Mucosa of descending colon (tissue), 3 donors: ENCODE results near the gene PSMB7. TPM values are rescaled to one million over a fixed set of nuclear protein-coding genes. Genes with fewer than 3 reads are reported as not detected.

Experiments used
- ATAC-seq: fragments of 200-7000 bp; cut with Tn5 transposase; one replicate; pipeline ENCODE4 v1.9.1; 2020; ENCODE audit warnings: mild to moderate bottlenecking, moderate library complexity
- DNase-seq, 3 donors: peaks; one replicate each; pipeline ENCODE4 v3.0.0-alpha.2; 2020
- H3K36me3 ChIP-seq: fragments of 200-600 bp; one replicate; pipeline ENCODE4 v1.8.0; 2021; ENCODE audit warnings: low read depth, mild to moderate bottlenecking
- H3K4me1 ChIP-seq: fragments of 200-600 bp; one replicate; pipeline ENCODE4 v1.8.0; 2021; ENCODE audit warnings: low read depth, mild to moderate bottlenecking
- H3K4me3 ChIP-seq: fragments of 200-600 bp; one replicate; pipeline ENCODE4 v1.8.0; 2021; ENCODE audit warnings: mild to moderate bottlenecking
- H3K9me3 ChIP-seq: fragments of 200-600 bp; one replicate; pipeline ENCODE4 v1.8.0; 2021; ENCODE audit warnings: mild to moderate bottlenecking
- intact Hi-C, 2 donors: fragments of 100-400 bp; cut with DNase I in 1 of 2; cut with micrococcal nuclease in 1 of 2; formaldehyde crosslinking; loops; one replicate each; pipeline versions ENCODE4 v1.11.0 to v1.11.1; 2022; cut with DNase I, micrococcal nuclease
- total RNA-seq, 3 donors: library from RNA; stranded (reverse); fragmentation: NEBNext Ultra II Directional in 2 of 3; extraction: Animal tissue kit (Norgen Biotek cat#: 25700) in 2 of 3; gene quantifications; one replicate each; pipeline versions ENCODE4 v1.2.1 to v1.2.4, GENCODE V29; 2021 to 2023
- TF ChIP-seq, protein P1 (sequence below): fragments of 200-600 bp; IDR thresholded peaks from one replicate; pipeline ENCODE4 v1.8.0; 2022; ENCODE audit warnings: antibody characterized with exemption, mild to moderate bottlenecking
- donor health status: DM: no; HTN: no; CAD: no; lungs with moderate emphysema.
- donor health status: DM: no; HTN: no; CAD: no.
- donor health status: DM: no; HTN: yes; CAD: no.

Gene PSMB7
- total RNA-seq, 3 donors from 2014 or later, result 83.6 to 120 (median 92.3) TPM

DNA sequence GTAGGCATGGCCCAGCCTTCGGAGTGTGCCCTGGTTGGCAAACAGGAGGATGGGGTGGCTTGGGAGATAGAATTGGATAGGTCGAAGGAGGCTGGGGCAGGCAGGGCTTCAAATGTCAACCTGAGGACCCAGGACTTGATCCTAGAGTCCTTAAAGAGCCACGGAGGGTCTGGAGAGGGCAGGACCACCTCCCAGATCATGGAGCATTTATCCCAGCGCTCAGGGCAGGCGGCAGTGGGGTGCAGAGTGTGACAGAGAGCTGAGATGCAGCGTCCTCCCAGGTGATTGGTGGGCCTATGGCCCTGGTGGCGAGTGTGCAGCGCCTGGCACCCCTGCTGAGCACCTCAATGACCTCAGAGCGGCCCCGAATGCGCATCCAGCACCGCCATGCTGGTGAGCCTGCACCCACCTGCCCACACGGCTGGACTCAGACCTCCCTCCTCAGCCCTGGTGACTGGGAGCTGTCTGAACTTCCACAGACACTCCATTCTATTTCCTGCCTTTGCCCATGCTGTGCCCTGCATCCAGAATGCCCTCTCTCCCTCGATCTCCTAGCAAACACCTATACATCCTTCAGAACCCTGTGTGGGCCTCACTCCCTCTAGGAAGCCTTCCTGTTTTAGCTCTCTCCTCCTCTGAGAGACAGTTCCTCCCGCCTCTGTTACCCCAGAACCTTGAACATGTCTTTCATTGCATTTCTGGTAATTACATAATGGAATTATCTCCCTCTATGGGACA lies 41.3 kb upstream of the PSMB7 start:
- ATAC-seq (no peak), DNase-seq (peak in 1 of 3 donors; percentile 22)
- intact Hi-C loops, result no loop called here
- no peaks in the 10 kb centered on the region for H3K36me3 ChIP-seq
- no peaks in the 10 kb centered on the region for H3K9me3 ChIP-seq
- TF ChIP-seq, protein P1, sequence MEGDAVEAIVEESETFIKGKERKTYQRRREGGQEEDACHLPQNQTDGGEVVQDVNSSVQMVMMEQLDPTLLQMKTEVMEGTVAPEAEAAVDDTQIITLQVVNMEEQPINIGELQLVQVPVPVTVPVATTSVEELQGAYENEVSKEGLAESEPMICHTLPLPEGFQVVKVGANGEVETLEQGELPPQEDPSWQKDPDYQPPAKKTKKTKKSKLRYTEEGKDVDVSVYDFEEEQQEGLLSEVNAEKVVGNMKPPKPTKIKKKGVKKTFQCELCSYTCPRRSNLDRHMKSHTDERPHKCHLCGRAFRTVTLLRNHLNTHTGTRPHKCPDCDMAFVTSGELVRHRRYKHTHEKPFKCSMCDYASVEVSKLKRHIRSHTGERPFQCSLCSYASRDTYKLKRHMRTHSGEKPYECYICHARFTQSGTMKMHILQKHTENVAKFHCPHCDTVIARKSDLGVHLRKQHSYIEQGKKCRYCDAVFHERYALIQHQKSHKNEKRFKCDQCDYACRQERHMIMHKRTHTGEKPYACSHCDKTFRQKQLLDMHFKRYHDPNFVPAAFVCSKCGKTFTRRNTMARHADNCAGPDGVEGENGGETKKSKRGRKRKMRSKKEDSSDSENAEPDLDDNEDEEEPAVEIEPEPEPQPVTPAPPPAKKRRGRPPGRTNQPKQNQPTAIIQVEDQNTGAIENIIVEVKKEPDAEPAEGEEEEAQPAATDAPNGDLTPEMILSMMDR, result no peak
- no peaks in the 10 kb centered on the region for H3K4me1 ChIP-seq
- H3K4me3 ChIP-seq, result no peak overlapping the region

DNA sequence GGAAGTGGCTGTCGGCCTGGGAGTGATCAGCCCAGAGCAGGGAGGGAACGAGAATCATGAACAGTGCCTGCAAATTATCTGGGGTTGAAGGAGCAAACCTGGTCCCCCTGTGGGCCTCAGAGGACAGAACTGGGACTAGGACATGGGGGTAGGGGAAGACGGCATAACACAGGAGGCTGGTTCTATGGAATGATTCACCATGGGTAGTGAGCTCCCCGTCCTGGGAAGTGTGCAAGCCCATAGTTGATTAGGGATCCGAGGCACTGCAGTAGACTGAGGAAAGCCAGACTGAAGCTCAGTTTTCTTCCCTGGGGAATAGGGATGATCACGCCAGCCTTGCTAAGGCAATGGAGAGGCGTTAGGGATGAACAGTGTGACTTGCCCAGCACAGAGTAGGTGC lies 40.6 kb upstream of the PSMB7 start:
- Histone ChIP-seq H3K4me1 (no peaks in the 10 kb centered on the region), H3K36me3 (no peaks in the 10 kb centered on the region), H3K4me3 (no peak overlapping the region), H3K9me3 (no peaks in the 10 kb centered on the region)
- no peak for ATAC-seq
- DNase-seq, result peak in 1 of 3 donors; percentile 7
- TF ChIP-seq, protein P1, result no peak
- intact Hi-C loops, result no loop called here

DNA sequence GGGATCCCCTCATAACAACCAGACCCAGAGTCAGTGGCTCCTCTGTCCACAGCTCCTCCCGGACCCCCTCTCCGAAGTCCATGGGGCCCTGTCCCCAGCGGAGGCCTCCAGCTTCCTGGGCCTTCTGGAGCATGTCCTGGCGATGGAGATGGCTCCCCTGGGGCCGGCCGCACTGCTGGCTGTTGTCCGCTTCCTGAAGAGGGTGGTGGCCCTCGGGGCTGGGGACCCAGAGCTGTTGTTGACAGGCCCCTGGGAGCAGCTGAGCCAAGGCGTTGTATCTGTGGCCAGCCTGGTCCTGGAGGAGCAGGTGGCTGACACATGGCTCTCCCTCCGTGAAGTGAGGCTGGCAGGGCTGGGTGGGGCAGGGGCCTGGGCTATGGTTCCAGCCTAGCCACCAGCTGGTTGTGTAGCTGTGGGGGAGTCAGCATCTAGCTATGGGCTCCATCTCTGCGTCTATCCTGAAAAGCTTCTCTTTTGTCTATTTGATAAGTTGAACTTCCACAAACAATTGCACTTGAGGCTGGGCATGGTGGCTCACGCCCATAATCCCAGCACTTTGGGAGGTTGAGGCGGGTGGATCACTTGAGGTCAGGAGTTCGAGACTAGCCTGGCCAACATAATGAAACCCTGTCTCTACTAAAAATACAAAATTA lies 39.7 kb upstream of the PSMB7 start:
- Histone ChIP-seq H3K9me3 (no peaks in the 10 kb centered on the region), H3K4me3 (no peak overlapping the region), H3K36me3 (no peaks in the 10 kb centered on the region), H3K4me1 (peaks cover 3% of the 10 kb centered on the region)
- TF ChIP-seq, protein P1, result no peak
- intact Hi-C loops, result no loop called here
- DNase-seq, result peak in 1 of 3 donors; percentile 39
- no peak for ATAC-seq

DNA sequence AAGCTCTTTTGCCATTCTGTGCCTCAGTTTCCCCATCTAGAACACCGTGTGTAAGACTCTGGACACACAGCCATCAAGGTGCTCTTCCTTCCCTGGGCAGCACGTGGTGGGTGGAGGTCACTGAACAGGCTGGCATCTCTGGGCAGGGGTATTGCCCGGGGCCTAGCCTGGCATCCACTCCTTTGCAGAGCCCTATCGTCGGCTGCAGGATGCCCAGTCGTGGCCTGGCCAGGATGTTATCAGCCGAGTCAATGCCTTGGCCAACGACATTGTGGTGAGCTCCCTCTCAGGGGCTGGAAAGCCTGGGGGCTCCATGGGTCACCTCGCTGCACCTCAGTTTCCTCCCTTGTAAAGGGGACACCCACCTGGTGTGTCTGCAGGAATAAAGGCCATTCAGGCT lies 39.1 kb upstream of the PSMB7 start:
- ATAC-seq, result no peak
- no peak overlapping the region for H3K4me3 ChIP-seq
- DNase-seq, result peak in 1 of 3 donors; percentile 24
- TF ChIP-seq, protein P1, result no peak
- no peaks in the 10 kb centered on the region for H3K36me3 ChIP-seq
- H3K9me3 ChIP-seq, result no peaks in the 10 kb centered on the region
- intact Hi-C loops, result no loop called here
- H3K4me1 ChIP-seq, result peaks cover 3% of the 10 kb centered on the region

DNA sequence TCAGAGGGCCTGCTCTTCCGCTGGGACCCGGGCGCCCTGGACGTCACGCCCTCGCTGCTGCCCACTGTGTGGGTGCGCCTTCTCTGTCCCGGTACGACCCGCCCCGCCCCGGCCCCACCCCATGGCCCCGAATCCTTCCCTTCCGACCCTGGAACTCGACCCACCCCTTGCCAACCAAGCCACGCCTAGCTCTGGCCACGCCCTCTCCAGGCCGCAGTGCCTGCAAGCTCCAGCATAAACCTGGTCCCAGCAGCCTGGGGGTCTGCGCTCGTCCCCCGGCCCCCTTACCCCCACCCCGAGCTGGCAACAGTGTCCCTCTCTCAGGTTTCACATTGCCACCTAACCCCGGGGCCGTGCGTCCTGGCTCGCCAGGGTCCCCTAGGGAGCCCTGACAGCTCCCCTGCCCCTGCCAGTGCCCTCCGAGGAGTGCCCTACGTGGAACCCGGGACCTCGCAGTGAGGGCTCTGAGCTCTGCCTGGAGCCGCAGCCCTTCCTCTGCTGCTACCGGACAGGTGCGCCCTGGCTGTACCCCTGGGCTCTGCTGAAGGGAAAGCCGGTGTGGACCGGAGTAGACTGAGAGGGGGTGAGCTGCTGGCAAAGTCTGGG lies 38.4 kb upstream of the PSMB7 start:
- Histone ChIP-seq H3K4me3 (no peak overlapping the region), H3K9me3 (no peaks in the 10 kb centered on the region), H3K36me3 (no peaks in the 10 kb centered on the region), H3K4me1 (peaks cover 3% of the 10 kb centered on the region)
- DNase-seq (peak; percentile 74 to 87 (median 79)), ATAC-seq (peak; percentile 84)
- TF ChIP-seq, protein P1, result no peak
- intact Hi-C loops, result no loop called here
